Common myeloid progenitor, CD34-positive (primary cell): ENCODE data around the gene SLC1A4.

Experiments used
- CTCF ChIA-PET: fragments of 350-600 bp; sonication (Branson Sonifier 250); formaldehyde crosslinking; loops from one replicate; lab custom pipeline; 2021; ENCODE audit warnings: antibody characterized with exemption; lab: Charles Lee
- POLR2A ChIA-PET: fragments of 350-600 bp; sonication (Branson Sonifier 250); formaldehyde crosslinking; loops from one replicate; lab custom pipeline; 2021; ENCODE audit warnings: antibody characterized with exemption; lab: Charles Lee
- DNase-seq, 3 donors: peaks; one replicate each; pipeline versions ENCODE4 v3.0.0 to v3.0.0-alpha.2; 2013
- H3K27ac ChIP-seq, 2 experiments: 1 replicate in 1 of 2; 2 replicates in 1 of 2; pipeline ENCODE4 v1.7.0; 2013; ENCODE audit warnings: inconsistent platforms in 2 of 2, low read length in 2 of 2, mild to moderate bottlenecking in 2 of 2, low read depth in 1 of 2, moderate library complexity in 1 of 2; ENCODE audit not compliant: severe bottlenecking in 2 of 2, insufficient read depth in 1 of 2, poor library complexity in 1 of 2
- H3K27me3 ChIP-seq, 5 experiments: replicated peaks in 2 of 5; 1 replicate in 3 of 5; 2 replicates in 2 of 5; pipeline versions ENCODE4 v1.6.1 to v1.7.0; 2013; ENCODE audit warnings: low read length in 4 of 5, mild to moderate bottlenecking in 2 of 5, moderate library complexity in 2 of 5, inconsistent platforms in 1 of 5; ENCODE audit not compliant: insufficient read depth in 5 of 5, control insufficient read depth in 4 of 5
- H3K36me3 ChIP-seq, 4 experiments: 1 replicate in 2 of 4; 2 replicates in 2 of 4; pipeline versions ENCODE4 v1.6.1 to v1.7.0; 2013; ENCODE audit warnings: low read length in 3 of 4, control low read depth in 1 of 4, mild to moderate bottlenecking in 1 of 4; ENCODE audit not compliant: control insufficient read depth in 4 of 4, insufficient read depth in 4 of 4
- H3K4me1 ChIP-seq, 4 experiments: 1 replicate in 3 of 4; 2 replicates in 1 of 4; pipeline versions ENCODE4 v1.6.1 to v1.7.1; 2013; ENCODE audit warnings: low read length in 3 of 4, mild to moderate bottlenecking in 3 of 4, control low read depth in 1 of 4, inconsistent platforms in 1 of 4, moderate library complexity in 1 of 4; ENCODE audit not compliant: control insufficient read depth in 4 of 4, insufficient read depth in 4 of 4; ENCODE audit errors: control extremely low read depth in 1 of 4
- H3K4me3 ChIP-seq, 7 experiments: 1 replicate in 4 of 7; 2 replicates in 3 of 7; pipeline versions ENCODE4 v1.5.1 to v1.7.0; 2013; ENCODE audit warnings: mild to moderate bottlenecking in 7 of 7, low read length in 6 of 7, moderate library complexity in 6 of 7, inconsistent platforms in 2 of 7, low read depth in 2 of 7, control low read depth in 1 of 7; ENCODE audit not compliant: insufficient read depth in 4 of 7, control insufficient read depth in 1 of 7; ENCODE audit errors: extremely low read depth in 1 of 7
- H3K9me3 ChIP-seq, 5 experiments: 1 replicate in 4 of 5; 2 replicates in 1 of 5; pipeline versions ENCODE4 v1.6.1 to v1.7.1; 2013; ENCODE audit warnings: low read length in 4 of 5, mild to moderate bottlenecking in 2 of 5, inconsistent platforms in 1 of 5, low read depth in 1 of 5, moderate library complexity in 1 of 5; ENCODE audit not compliant: control insufficient read depth in 4 of 5, insufficient read depth in 2 of 5; ENCODE audit errors: control extremely low read depth in 1 of 5
- WGBS: methylation state at CpG from one replicate; pipeline ENCODE4 v1.1.5; 2013; ENCODE audit not compliant: insufficient coverage; 5-methylcytosine and 5-hydroxymethylcytosine counted together

Gene SLC1A4

GRCh38 chr2:64945973-64946768 is 43.0 kb upstream of the SLC1A4 start:
- peaks cover 15 to 82% (median 76%) of the 10 kb centered on the region in 4 experiments for H3K4me1 ChIP-seq
- CTCF ChIA-PET, result interaction anchor here (0.9 to 3.7 kb wide), 11 partner anchors 9 to 113 kb away, joined by 3 to 12 read pairs (median 4); no protein-coding TSS in a partner anchor
- WGBS, result 5% methylated on average over 11 of the region's 14 CpGs

GRCh38 chr2:64946769-64947247 is 42.4 kb upstream of the SLC1A4 start:
- ChIA-PET POLR2A (interaction anchor here (0.6 to 1.6 kb wide), 4 partner anchors 10 to 43 kb away, joined by 3 to 10 read pairs (median 3); no protein-coding TSS in a partner anchor), CTCF (interaction anchor here (0.9 to 3.7 kb wide), 9 partner anchors 8 to 112 kb away, joined by 3 to 12 read pairs (median 6); no protein-coding TSS in a partner anchor)
- H3K27me3 ChIP-seq, result no peaks in the 10 kb centered on the region
- DNase-seq, result no peak
- peak overlapping the region; percentile 89 to 91 for H3K27ac ChIP-seq
- H3K36me3 ChIP-seq, result no peaks in the 10 kb centered on the region
- peaks cover 15 to 77% (median 72%) of the 10 kb centered on the region in 4 experiments for H3K4me1 ChIP-seq
- H3K4me3 ChIP-seq, result peak overlapping the region in 4 of 7 experiments; percentile 49 to 55 (median 50)
- no peaks in the 10 kb centered on the region for H3K9me3 ChIP-seq

More at GRCh38 chr2:64945973-64946768, 43.0 kb upstream of the SLC1A4 start:
- Histone ChIP-seq H3K27ac (peak overlapping the region; percentile 89 to 91), H3K4me3 (peak overlapping the region in 5 of 7 experiments; percentile 0 to 55 (median 50)), H3K9me3 (no peaks in the 10 kb centered on the region), H3K27me3 (no peaks in the 10 kb centered on the region), H3K36me3 (no peaks in the 10 kb centered on the region)
- POLR2A ChIA-PET, result interaction anchor here (0.5 to 1.6 kb wide), 4 partner anchors 10 to 118 kb away, joined by 3 to 10 read pairs (median 3); no protein-coding TSS in a partner anchor
- peak; percentile 52 to 82 (median 78) for DNase-seq

- Histone ChIP-seq H3K27ac (peak overlapping the region; percentile 42 to 50), H3K4me3 (no peak overlapping the region), H3K27me3 (no peaks in the 10 kb centered on the region), H3K36me3 (no peaks in the 10 kb centered on the region), H3K4me1 (peaks cover 11 to 67% (median 63%) of the 10 kb centered on the region in 4 experiments), H3K9me3 (no peaks in the 10 kb centered on the region)
- ChIA-PET CTCF (interaction anchor here (0.9 to 3.7 kb wide), 10 partner anchors 9 to 84 kb away, joined by 3 to 12 read pairs (median 6); no protein-coding TSS in a partner anchor), POLR2A (interaction anchor here (0.5 to 0.6 kb wide), 2 partner anchors 12 to 41 kb away, joined by 3 read pairs; no protein-coding TSS in a partner anchor)
- peak in 2 of 3 donors; percentile 28 to 48 for DNase-seq
- 90% methylated on average over 1 of the region's 4 CpGs for WGBS
Measured at GRCh38 chr2:64947885-64948284, 41.3 kb upstream of the SLC1A4 start.

- H3K9me3 ChIP-seq, result peaks cover 0 to 1% (median 0%) of the 10 kb centered on the region in 5 experiments
- DNase-seq, result peak in 2 of 3 donors; percentile 29 to 49
- CTCF ChIA-PET, result interaction anchor here (0.6 to 1.1 kb wide), 3 partner anchors 16 to 45 kb away, joined by 3 to 6 read pairs (median 3); no protein-coding TSS in a partner anchor
- POLR2A ChIA-PET, result interaction anchor here (0.6 kb wide), 1 partner anchor 235 kb away, joined by 8 read pairs; no protein-coding TSS in a partner anchor
- H3K27ac ChIP-seq, result no peak overlapping the region
- H3K4me3 ChIP-seq, result peak overlapping the region in 1 of 7 experiments; percentile 8
- H3K4me1 ChIP-seq, result peaks cover 7 to 41% (median 38%) of the 10 kb centered on the region in 4 experiments
- peaks cover 0 to 1% (median 0%) of the 10 kb centered on the region in 4 experiments for H3K36me3 ChIP-seq
- H3K27me3 ChIP-seq, result no peaks in the 10 kb centered on the region
- WGBS, result 72% methylated on average over 11 of the region's 14 CpGs
Measured at GRCh38 chr2:64950226-64951160, 38.7 kb upstream of the SLC1A4 start.

- H3K36me3 ChIP-seq, result peaks cover 0 to 4% (median 0%) of the 10 kb centered on the region in 4 experiments
- CTCF ChIA-PET, result interaction anchor here (1.0 kb wide), 1 partner anchor 15 kb away, joined by 3 read pairs; no protein-coding TSS in a partner anchor
- H3K27me3 ChIP-seq, result no peaks in the 10 kb centered on the region
- no peak overlapping the region for H3K4me3 ChIP-seq
- no peak overlapping the region for H3K27ac ChIP-seq
- 87% methylated on average over 4 of the region's 5 CpGs for WGBS
- POLR2A ChIA-PET, result no interaction called here
- DNase-seq, result no peak
- H3K9me3 ChIP-seq, result peaks cover 0 to 4% (median 0%) of the 10 kb centered on the region in 5 experiments
- H3K4me1 ChIP-seq, result peaks cover 2 to 32% (median 28%) of the 10 kb centered on the region in 4 experiments
Measured at GRCh38 chr2:64951306-64951953, 37.8 kb upstream of the SLC1A4 start.

GRCh38 chr2:64952096-64952495 is 37.1 kb upstream of the SLC1A4 start:
- whole genome bisulfite sequencing, result 84% methylated on average over 3 of the region's 6 CpGs

More at GRCh38 chr2:64952096-64952495, 37.1 kb upstream of the SLC1A4 start:
- Histone ChIP-seq H3K36me3 (peaks cover 0 to 4% (median 0%) of the 10 kb centered on the region in 4 experiments), H3K27me3 (no peaks in the 10 kb centered on the region), H3K4me3 (no peak overlapping the region), H3K9me3 (peaks cover 0 to 4% (median 0%) of the 10 kb centered on the region in 5 experiments), H3K4me1 (peaks cover 0 to 25% (median 22%) of the 10 kb centered on the region in 4 experiments), H3K27ac (no peak overlapping the region)
- ChIA-PET POLR2A (no interaction called here), CTCF (interaction anchor here (0.8 to 1.7 kb wide), 3 partner anchors 14 to 20 kb away, joined by 3 to 4 read pairs (median 3); no protein-coding TSS in a partner anchor)
- no peak for DNase-seq
